GM18517 (cell line): ENCODE measurements around the gene ABHD16B.
"Not testable (repeated sequence)": the region's sequence is repeated elsewhere in the genome, so short reads cannot be mapped to it uniquely, and the experiment has no call there.

Experiments
- ATAC-seq: cut with Tn5 transposase; IDR thresholded peaks from one replicate; pipeline ENCODE4 v1.9.1; 2021; ENCODE audit warnings: mild to moderate bottlenecking, moderate library complexity; ENCODE audit not compliant: unreplicated experiment

ABHD16B gene

GRCh38 chr20:63876489-63877036 lies 15.3 kb downstream of the ABHD16B start:
- ATAC-seq, result no peak

DNA sequence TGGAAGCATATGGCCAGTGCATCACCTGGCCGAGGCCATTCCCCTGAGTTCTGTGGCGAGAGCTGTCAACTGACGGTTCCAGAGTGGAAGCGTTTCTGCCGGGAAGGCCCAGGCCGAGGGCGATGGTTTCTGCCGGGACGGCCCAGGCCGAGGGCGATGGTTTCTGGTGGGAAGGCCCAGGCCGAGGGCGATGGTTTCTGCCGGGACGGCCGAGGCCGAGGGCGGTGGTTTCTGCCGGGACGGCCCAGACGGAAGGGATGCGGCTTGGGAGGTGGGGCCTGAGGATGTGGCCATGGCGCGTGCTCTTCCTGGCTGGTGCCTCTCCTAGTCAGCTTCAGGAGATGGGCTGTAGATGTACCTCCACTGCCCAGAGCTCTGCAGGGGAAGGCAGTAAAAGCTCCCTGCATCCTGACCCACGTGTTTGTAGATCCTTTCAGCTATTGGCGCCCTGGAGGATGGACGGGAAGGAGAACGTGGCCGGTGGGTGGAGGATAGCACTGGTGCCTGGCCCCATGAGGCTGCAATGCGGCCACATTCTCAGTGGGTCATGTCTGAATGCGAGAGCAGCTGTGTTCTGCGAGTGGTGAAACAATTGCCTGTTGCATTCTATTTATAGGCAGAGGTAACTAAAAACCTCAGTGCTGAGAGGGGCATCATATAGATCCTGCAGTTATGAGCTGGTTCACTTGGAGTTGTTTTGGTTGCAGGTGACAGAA lies 16.6 kb downstream of the ABHD16B start:
- no peak for ATAC-seq

GRCh38 chr20:63878899-63879663 lies 17.8 kb downstream of the ABHD16B start:
- no peak for ATAC-seq

GRCh38 chr20:63880901-63881300 lies 19.6 kb downstream of the ABHD16B start:
- not testable (repeated sequence) for ATAC-seq

GRCh38 chr20:63881451-63882226 lies 20.3 kb downstream of the ABHD16B start:
- no peak for ATAC-seq

GRCh38 chr20:63882257-63883200 lies 21.2 kb downstream of the ABHD16B start:
- ATAC-seq, result no peak

GRCh38 chr20:63883201-63883593 lies 21.9 kb downstream of the ABHD16B start:
- no peak for ATAC-seq

- ATAC-seq, result no peak
Measured at GRCh38 chr20:63884506-63885263, 23.4 kb downstream of the ABHD16B start.

DNA sequence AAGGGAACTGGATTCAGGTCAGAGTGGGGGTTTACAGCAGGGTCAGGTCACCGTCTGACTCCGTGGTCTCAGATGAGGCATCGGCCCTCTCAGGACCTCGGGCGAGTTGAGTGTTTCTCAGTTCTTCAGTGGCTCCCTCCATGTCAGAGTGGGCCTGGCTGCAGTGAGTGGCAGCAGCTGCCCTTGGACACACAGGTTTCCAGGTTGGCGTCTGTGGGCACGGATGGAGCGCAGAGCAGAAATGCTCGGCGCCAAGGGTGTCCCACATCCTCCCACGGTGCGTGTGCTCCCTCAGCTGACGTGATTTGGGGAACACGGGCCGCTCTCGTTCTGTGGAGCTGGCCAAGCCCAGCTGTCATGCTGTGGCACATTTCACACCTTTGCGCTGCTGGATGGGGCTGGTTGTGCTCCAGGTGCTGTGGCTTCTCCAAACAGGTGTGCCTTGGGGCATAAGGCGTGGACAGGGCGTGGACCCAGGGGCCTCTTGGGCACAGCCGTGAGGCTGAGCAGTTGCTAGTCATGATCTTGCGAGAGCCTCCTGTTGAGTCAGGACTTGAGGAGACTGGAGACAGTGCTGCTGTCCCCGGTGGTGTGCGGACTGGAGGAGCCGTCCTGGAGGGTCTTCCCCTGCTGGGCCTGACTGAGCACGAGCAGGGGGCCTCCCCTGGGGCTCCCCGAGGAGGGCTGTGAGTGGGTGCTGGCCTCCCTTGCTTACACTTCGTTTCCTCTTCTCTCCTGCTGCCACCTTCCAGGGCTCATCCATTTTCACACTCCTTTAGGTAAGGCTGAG lies 24.2 kb downstream of the ABHD16B start:
- no peak for ATAC-seq

GRCh38 chr20:63886054-63886419 lies 24.7 kb downstream of the ABHD16B start:
- ATAC-seq, result no peak

- no peak for ATAC-seq
Measured at GRCh38 chr20:63886921-63887320, 25.6 kb downstream of the ABHD16B start.

DNA sequence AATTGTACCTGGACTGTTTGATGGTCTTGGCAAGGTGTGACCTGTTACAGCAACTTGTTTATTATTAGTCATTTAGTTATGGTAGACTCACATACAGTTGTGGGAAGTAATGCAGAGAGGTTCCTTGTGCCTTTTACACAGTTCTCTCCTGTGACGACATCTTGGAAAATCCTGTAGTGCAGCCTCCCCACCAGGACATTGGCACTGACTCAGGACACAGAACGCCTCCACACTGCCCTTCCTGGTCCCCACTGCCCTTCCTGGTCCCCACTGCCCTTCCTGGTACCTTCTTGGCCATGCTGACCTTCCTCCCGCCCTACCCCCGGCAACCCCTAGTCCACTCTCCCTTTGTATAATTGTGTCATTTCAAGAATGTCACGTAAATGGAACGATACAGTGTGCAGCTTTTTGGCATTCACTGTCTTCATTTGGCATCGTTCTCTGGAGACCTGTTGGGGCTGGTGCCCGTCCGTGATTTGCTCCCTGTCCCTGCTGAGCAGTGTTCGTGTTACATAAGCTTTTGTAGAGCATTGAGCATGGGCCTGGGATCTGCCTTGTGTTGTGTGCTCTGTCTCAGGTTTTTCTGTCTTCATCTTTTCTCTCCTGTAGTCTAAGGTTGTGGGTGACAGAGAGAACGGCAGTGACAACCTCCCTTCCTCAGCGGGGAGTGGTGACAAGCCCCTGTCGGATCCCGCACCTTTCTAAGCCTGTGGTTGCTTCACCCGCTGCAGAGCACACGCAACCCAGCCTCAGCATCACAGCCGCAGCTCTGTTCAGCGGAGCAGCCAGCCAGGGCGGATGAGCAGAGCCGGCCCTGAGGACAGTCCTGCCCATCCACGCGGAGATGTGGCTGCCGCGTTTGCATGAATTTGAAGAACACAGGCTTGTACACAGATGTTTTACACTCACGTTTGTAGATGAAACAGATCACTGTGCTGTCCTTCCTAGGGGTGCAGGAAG lies 28.2 kb downstream of the ABHD16B start:
- no peak for ATAC-seq

DNA sequence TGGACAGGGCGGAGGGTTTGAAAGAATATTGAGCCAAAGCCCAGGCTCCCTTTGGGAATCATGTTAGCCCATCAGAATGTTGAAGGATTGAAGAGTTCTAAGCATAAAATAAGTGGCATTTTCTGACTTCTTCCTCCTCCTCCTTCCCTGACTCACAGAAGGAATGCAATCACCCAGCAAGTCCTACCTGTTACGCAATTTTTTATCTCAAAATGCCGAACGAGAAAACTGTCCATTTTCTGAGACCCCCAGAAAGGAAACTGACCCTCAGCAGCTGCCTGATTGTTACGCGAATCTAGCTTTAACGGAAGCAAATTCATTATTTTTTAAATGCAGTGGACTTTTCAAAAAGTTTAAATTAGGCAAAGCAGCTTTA lies 28.9 kb downstream of the ABHD16B start:
- ATAC-seq, result no peak

DNA sequence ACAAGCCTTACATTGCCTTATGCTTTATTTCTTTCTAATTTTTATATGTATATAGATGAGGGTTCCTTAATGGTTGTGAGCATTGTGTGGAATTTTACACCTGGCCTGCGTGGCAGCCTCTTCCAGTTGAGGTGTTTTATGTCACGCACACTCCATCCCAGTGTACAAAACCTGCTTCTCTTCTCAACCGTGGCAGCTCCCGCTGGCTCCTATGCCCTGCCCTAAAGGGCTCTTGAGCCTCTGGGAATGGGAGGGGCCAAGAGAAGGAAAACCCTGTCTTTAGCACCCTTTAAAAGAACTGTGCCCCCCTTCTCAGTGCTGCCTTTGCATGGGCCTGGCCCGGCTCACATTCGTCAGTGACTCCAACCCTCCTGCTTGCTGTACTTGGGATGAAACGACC lies 29.3 kb downstream of the ABHD16B start:
- no peak for ATAC-seq

DNA sequence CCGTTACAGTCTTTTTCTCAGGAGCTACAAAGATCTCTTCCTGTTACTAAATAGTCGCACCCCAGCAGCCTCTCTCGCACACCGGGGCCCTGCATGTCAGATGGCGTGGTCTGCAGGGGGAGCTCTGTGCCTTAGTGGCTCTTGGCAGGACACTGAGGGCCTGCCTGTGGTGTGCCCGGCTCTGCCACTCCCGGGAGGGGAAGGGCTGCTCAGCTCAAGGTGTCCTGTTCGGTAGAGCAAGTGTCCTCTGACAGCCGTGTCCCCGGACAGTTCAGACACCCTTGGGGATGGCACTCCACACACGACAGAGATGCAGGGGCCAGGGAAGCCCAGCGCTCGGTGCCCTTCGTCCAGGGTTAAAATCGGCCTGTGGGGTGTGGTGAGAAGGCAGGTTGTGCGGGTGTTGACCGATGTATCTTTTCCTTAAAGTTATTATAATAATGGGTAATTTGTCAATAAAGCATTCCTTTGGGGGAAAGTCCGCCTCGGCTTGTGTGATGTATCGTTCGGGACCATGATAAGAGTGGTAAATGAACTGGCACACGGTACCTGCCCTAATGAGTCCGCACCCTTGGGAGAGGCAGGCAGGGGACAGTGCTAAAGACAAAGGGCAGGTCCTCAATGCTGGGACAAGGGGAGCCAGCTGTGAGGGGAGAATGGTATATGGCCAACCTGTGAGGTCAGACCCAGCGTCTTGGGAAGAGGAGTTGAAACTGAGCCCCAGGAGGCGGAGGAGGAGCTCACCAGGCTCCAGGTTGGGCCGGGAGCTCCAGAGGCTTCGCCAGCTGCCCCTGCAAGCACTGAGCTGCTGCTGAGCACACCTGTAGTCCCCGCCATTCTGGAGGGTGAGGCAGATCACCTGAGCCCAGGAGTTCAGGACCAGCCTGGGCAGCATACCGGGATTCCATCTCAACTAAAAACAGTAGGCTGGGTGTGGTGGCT lies 30.0 kb downstream of the ABHD16B start:
- ATAC-seq, result no peak

DNA sequence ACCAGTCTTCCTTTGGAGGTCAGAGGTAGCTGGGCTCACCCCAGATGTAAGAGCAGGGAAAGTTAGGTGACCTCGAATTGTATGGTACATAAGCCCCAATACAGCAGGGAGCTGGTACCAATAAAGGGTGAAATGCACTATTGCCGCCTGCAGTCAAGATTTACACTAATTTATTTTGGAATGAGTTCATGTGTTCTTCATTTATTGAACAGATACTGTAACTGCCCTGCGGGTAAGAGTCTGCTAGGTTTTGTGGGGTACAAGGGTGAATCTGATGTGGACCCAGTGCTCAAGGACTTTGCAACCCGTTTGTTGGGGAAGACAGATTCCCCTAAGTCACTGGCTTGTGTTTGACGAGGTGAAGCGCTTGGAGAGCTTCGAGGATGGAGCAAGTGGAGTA lies 31.1 kb downstream of the ABHD16B start:
- no peak for ATAC-seq

GRCh38 chr20:63893999-63894357 lies 32.7 kb downstream of the ABHD16B start:
- ATAC-seq, result no peak
